VCaP (cell line): ENCODE data around the gene MLLT10.

Experiments used
- H3K27ac ChIP-seq: fragments of 450-650 bp; 2 replicates; pipeline ENCODE4 v1.5.1; 2017
- TF ChIP-seq, protein P1 (sequence below): fragments of 450-650 bp; conservative IDR thresholded peaks from 2 replicates; pipeline ENCODE4 v1.5.1; 2017; ENCODE audit warnings: mild to moderate bottlenecking, moderate library complexity

The MLLT10 gene

GRCh38 chr10:21692916-21693315 lies 158.9 kb downstream of the MLLT10 start:
- H3K27ac ChIP-seq: no peak overlapping the region

DNA sequence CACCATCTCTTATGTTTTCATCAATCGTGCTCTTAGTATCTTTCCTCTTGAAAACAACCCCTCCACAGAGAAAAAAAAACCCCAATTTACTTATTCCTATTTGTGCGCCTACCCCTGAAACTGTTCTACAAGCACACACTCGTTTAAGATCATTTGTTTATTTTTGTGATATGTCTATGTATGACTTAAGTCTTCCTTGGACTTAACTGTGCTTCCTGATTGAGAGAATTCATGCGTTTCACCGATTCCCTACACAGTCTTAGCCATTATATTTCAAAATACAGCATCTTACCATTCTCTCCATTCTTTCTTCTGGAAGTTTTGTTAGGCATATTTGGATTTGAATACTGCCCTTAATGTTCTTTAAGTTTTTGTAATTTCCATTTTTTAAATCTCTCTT lies 159.4 kb downstream of the MLLT10 start:
- TF ChIP-seq, protein P1, sequence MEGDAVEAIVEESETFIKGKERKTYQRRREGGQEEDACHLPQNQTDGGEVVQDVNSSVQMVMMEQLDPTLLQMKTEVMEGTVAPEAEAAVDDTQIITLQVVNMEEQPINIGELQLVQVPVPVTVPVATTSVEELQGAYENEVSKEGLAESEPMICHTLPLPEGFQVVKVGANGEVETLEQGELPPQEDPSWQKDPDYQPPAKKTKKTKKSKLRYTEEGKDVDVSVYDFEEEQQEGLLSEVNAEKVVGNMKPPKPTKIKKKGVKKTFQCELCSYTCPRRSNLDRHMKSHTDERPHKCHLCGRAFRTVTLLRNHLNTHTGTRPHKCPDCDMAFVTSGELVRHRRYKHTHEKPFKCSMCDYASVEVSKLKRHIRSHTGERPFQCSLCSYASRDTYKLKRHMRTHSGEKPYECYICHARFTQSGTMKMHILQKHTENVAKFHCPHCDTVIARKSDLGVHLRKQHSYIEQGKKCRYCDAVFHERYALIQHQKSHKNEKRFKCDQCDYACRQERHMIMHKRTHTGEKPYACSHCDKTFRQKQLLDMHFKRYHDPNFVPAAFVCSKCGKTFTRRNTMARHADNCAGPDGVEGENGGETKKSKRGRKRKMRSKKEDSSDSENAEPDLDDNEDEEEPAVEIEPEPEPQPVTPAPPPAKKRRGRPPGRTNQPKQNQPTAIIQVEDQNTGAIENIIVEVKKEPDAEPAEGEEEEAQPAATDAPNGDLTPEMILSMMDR: no peak
- H3K27ac ChIP-seq: no peak overlapping the region

More at GRCh38 chr10:21692916-21693315, 158.9 kb downstream of the MLLT10 start:
- TF ChIP-seq, protein P1: no peak

- TF ChIP-seq, protein P1: no peak
- no peak overlapping the region for H3K27ac ChIP-seq
Observed at GRCh38 chr10:21694631-21695030, 160.6 kb downstream of the MLLT10 start.

- H3K27ac ChIP-seq: no peak overlapping the region
- TF ChIP-seq, protein P1: no peak
Observed at GRCh38 chr10:21696302-21696701, 162.3 kb downstream of the MLLT10 start.

- no peak overlapping the region for H3K27ac ChIP-seq
- TF ChIP-seq, protein P1: no peak
Observed at GRCh38 chr10:21699575-21699974, 165.5 kb downstream of the MLLT10 start.

DNA sequence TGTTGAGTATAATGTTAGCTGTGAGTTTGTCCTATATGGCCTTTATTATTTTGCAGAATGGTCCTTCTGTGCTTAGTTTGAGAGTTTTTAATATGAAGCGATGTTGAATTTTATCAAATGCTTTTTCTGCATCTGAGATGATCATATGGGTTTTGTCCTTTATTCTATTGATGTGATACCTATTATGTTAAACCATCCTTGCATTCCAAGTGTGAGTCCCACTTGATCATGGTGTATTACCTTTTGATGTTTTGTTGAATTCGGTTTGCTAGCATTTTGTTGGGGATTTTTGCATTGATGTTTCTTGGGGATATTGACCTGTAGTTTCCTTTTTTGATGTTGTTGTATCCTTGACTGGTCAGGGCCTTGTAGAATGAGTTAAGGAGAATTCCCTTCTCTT lies 166.4 kb downstream of the MLLT10 start:
- TF ChIP-seq, protein P1: no peak
- H3K27ac ChIP-seq: no peak overlapping the region

DNA sequence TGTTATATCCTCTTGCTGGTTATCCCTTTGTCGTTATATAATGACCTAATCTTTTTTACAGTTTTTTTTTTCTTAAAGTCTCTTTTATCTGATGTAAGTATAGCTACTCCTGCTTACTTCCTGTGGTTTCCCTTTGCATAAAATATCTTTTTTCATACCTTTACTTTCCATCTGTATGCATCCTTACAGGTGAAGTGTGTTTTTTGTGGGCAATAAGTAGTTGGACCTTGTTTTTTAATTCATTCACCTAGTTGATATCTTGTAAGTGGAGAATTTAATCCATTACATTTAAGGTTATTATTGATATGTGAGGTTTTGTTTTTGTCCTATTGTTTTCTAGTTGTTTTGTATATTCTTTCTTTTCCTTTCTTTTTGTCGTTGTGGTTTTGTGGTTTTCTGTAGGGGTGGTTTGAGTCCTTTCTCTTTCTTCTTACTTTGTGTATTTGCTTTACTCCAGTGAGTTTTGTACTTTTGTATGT lies 168.6 kb downstream of the MLLT10 start:
- no peak overlapping the region for H3K27ac ChIP-seq
- TF ChIP-seq, protein P1: no peak
